ENCODE measurements around the gene CREB3L2.
A peak's percentile ranks its signal among the peaks of the same experiment; 100 is the strongest.

The CREB3L2 gene

GRCh38 chr7:137966641-137967142 lies 35.2 kb downstream of the CREB3L2 start:
- Histone ChIP-seq H3K9ac (ENCODE audit: low read length) (no peak overlapping the region), H3K4me3 (ENCODE audit: low read depth in 1 of 2, low read length in 2 of 2) (peak overlapping the region in 1 of 2 donors; percentile 16), H3K27ac (ENCODE audit: low read depth, low read length) (no peak overlapping the region), H3K36me3 (ENCODE audit: insufficient read depth, low read length) (peaks cover 4% of the 10 kb centered on the region), H3K27me3 (ENCODE audit: control insufficient read depth in 1 of 2, insufficient read depth in 2 of 2, low read length in 2 of 2) (no peaks in the 10 kb centered on the region), H3K4me1 (ENCODE audit: insufficient read depth, low read length) (peaks cover 47% of the 10 kb centered on the region), H3K9me3 (ENCODE audit: low read length) (no peaks in the 10 kb centered on the region)

- no peak overlapping the region for H3K4me3 ChIP-seq (ENCODE audit: low read depth in 1 of 2, low read length in 2 of 2)
- H3K36me3 ChIP-seq (ENCODE audit: insufficient read depth, low read length): peaks cover 4% of the 10 kb centered on the region
- H3K9me3 ChIP-seq (ENCODE audit: low read length): no peaks in the 10 kb centered on the region
- peaks cover 47% of the 10 kb centered on the region for H3K4me1 ChIP-seq (ENCODE audit: insufficient read depth, low read length)
- no peak overlapping the region for H3K27ac ChIP-seq (ENCODE audit: low read depth, low read length)
- H3K27me3 ChIP-seq (ENCODE audit: control insufficient read depth in 1 of 2, insufficient read depth in 2 of 2, low read length in 2 of 2): no peaks in the 10 kb centered on the region
- no peak overlapping the region for H3K9ac ChIP-seq (ENCODE audit: low read length)
These were observed 35.8 kb downstream of the CREB3L2 start for GRCh38 chr7:137965942-137966640.

- no peak overlapping the region for H3K4me3 ChIP-seq (ENCODE audit: low read depth in 1 of 2, low read length in 2 of 2)
- H3K27me3 ChIP-seq (ENCODE audit: control insufficient read depth in 1 of 2, insufficient read depth in 2 of 2, low read length in 2 of 2): no peaks in the 10 kb centered on the region
- H3K9ac ChIP-seq (ENCODE audit: low read length): no peak overlapping the region
- no peak overlapping the region for H3K27ac ChIP-seq (ENCODE audit: low read depth, low read length)
- H3K9me3 ChIP-seq (ENCODE audit: low read length): no peaks in the 10 kb centered on the region
- peaks cover 40% of the 10 kb centered on the region for H3K4me1 ChIP-seq (ENCODE audit: insufficient read depth, low read length)
- peaks cover 4% of the 10 kb centered on the region for H3K36me3 ChIP-seq (ENCODE audit: insufficient read depth, low read length)
These were observed 36.9 kb downstream of the CREB3L2 start for GRCh38 chr7:137964824-137965545.

- no peak overlapping the region for H3K9ac ChIP-seq (ENCODE audit: low read length)
- H3K4me3 ChIP-seq (ENCODE audit: low read depth in 1 of 2, low read length in 2 of 2): no peak overlapping the region
- H3K36me3 ChIP-seq (ENCODE audit: insufficient read depth, low read length): peaks cover 4% of the 10 kb centered on the region
- peaks cover 41% of the 10 kb centered on the region for H3K4me1 ChIP-seq (ENCODE audit: insufficient read depth, low read length)
- H3K27ac ChIP-seq (ENCODE audit: low read depth, low read length): no peak overlapping the region
- no peaks in the 10 kb centered on the region for H3K27me3 ChIP-seq (ENCODE audit: control insufficient read depth in 1 of 2, insufficient read depth in 2 of 2, low read length in 2 of 2)
- no peaks in the 10 kb centered on the region for H3K9me3 ChIP-seq (ENCODE audit: low read length)
These were observed 38.9 kb downstream of the CREB3L2 start for GRCh38 chr7:137962875-137963507.

GRCh38 chr7:137962491-137962874 lies 39.4 kb downstream of the CREB3L2 start:
- no peaks in the 10 kb centered on the region for H3K9me3 ChIP-seq (ENCODE audit: low read length)
- H3K9ac ChIP-seq (ENCODE audit: low read length): no peak overlapping the region
- H3K27ac ChIP-seq (ENCODE audit: low read depth, low read length): no peak overlapping the region
- H3K27me3 ChIP-seq (ENCODE audit: control insufficient read depth in 1 of 2, insufficient read depth in 2 of 2, low read length in 2 of 2): no peaks in the 10 kb centered on the region
- peaks cover 4% of the 10 kb centered on the region for H3K36me3 ChIP-seq (ENCODE audit: insufficient read depth, low read length)
- peaks cover 39% of the 10 kb centered on the region for H3K4me1 ChIP-seq (ENCODE audit: insufficient read depth, low read length)
- no peak overlapping the region for H3K4me3 ChIP-seq (ENCODE audit: low read depth in 1 of 2, low read length in 2 of 2)

GRCh38 chr7:137961200-137962177 lies 40.4 kb downstream of the CREB3L2 start:
- Histone ChIP-seq H3K9me3 (ENCODE audit: low read length) (no peaks in the 10 kb centered on the region), H3K9ac (ENCODE audit: low read length) (no peak overlapping the region), H3K4me1 (ENCODE audit: insufficient read depth, low read length) (peaks cover 38% of the 10 kb centered on the region), H3K27ac (ENCODE audit: low read depth, low read length) (no peak overlapping the region), H3K4me3 (ENCODE audit: low read depth in 1 of 2, low read length in 2 of 2) (no peak overlapping the region), H3K36me3 (ENCODE audit: insufficient read depth, low read length) (peaks cover 4% of the 10 kb centered on the region), H3K27me3 (ENCODE audit: control insufficient read depth in 1 of 2, insufficient read depth in 2 of 2, low read length in 2 of 2) (no peaks in the 10 kb centered on the region)

- peaks cover 48% of the 10 kb centered on the region for H3K4me1 ChIP-seq (ENCODE audit: insufficient read depth, low read length)
- no peak overlapping the region for H3K27ac ChIP-seq (ENCODE audit: low read depth, low read length)
- no peaks in the 10 kb centered on the region for H3K27me3 ChIP-seq (ENCODE audit: control insufficient read depth in 1 of 2, insufficient read depth in 2 of 2, low read length in 2 of 2)
- H3K9ac ChIP-seq (ENCODE audit: low read length): no peak overlapping the region
- H3K9me3 ChIP-seq (ENCODE audit: low read length): no peaks in the 10 kb centered on the region
- H3K36me3 ChIP-seq (ENCODE audit: insufficient read depth, low read length): peaks cover 4% of the 10 kb centered on the region
- H3K4me3 ChIP-seq (ENCODE audit: low read depth in 1 of 2, low read length in 2 of 2): no peak overlapping the region
These were observed 41.9 kb downstream of the CREB3L2 start for GRCh38 chr7:137960020-137960419.

- H3K9me3 ChIP-seq (ENCODE audit: low read length): no peaks in the 10 kb centered on the region
- peaks cover 4% of the 10 kb centered on the region for H3K36me3 ChIP-seq (ENCODE audit: insufficient read depth, low read length)
- H3K9ac ChIP-seq (ENCODE audit: low read length): no peak overlapping the region
- no peak overlapping the region for H3K27ac ChIP-seq (ENCODE audit: low read depth, low read length)
- peaks cover 60% of the 10 kb centered on the region for H3K4me1 ChIP-seq (ENCODE audit: insufficient read depth, low read length)
- H3K4me3 ChIP-seq (ENCODE audit: low read depth in 1 of 2, low read length in 2 of 2): no peak overlapping the region
- no peaks in the 10 kb centered on the region for H3K27me3 ChIP-seq (ENCODE audit: control insufficient read depth in 1 of 2, insufficient read depth in 2 of 2, low read length in 2 of 2)
These were observed 43.1 kb downstream of the CREB3L2 start for GRCh38 chr7:137958470-137959431.

- H3K9me3 ChIP-seq (ENCODE audit: low read length): no peaks in the 10 kb centered on the region
- H3K27me3 ChIP-seq (ENCODE audit: control insufficient read depth in 1 of 2, insufficient read depth in 2 of 2, low read length in 2 of 2): no peaks in the 10 kb centered on the region
- peaks cover 4% of the 10 kb centered on the region for H3K36me3 ChIP-seq (ENCODE audit: insufficient read depth, low read length)
- no peak overlapping the region for H3K9ac ChIP-seq (ENCODE audit: low read length)
- peaks cover 62% of the 10 kb centered on the region for H3K4me1 ChIP-seq (ENCODE audit: insufficient read depth, low read length)
- no peak overlapping the region for H3K4me3 ChIP-seq (ENCODE audit: low read depth in 1 of 2, low read length in 2 of 2)
- H3K27ac ChIP-seq (ENCODE audit: low read depth, low read length): no peak overlapping the region
These were observed 44.0 kb downstream of the CREB3L2 start for GRCh38 chr7:137957887-137958286.

- no peaks in the 10 kb centered on the region for H3K36me3 ChIP-seq (ENCODE audit: insufficient read depth, low read length)
- H3K9ac ChIP-seq (ENCODE audit: low read length): no peak overlapping the region
- no peaks in the 10 kb centered on the region for H3K27me3 ChIP-seq (ENCODE audit: control insufficient read depth in 1 of 2, insufficient read depth in 2 of 2, low read length in 2 of 2)
- peaks cover 71% of the 10 kb centered on the region for H3K4me1 ChIP-seq (ENCODE audit: insufficient read depth, low read length)
- H3K27ac ChIP-seq (ENCODE audit: low read depth, low read length): no peak overlapping the region
- no peak overlapping the region for H3K4me3 ChIP-seq (ENCODE audit: low read depth in 1 of 2, low read length in 2 of 2)
- H3K9me3 ChIP-seq (ENCODE audit: low read length): no peaks in the 10 kb centered on the region
These were observed 45.3 kb downstream of the CREB3L2 start for GRCh38 chr7:137956591-137956990.

Measured in muscle layer of colon (tissue), 2 donors.